DMS79 (cell line): Measurements from ENCODE around the gene ARL14.

Experiments used
- DNase-seq: peaks from one replicate; lab custom pipeline; 2025; lab: John Stamatoyannopoulos, UW

The ARL14 gene

DNA sequence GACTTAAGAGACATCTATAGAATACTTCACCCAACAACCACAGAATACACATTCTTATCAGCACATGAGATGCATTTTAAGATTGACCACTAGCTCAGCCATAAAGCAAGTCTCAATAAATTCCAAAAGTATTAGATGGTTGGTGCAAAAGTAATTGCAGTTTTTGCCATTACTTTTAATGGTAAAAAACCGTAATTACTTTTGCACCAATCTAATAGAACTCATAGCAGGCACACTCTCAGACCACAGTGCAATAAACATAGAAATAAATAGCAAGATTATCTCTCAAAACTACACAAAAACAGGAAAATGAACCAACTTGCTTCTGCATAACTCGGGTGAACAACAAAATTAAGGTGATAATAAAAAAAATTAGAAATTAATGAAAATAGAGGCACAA is 45.4 kb downstream of the ARL14 start:
- DNase-seq = no peak

DNA sequence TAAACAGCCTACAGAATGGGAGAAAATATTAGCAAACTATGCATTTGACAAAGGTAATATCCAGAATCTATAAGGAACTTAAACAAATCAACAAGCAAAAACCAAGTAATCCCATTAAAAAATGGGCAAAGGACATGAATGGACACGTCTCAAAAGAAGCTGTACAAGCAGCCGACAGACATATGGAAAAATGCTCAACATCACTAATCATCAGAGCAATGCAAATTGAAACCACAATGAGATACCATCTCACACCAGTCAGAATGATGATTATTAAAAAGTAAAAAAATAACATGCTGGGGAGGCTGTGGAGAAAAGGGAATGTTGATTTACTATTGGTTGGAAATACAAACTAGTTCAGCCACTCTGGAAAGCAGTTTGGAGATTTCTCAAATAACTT is 48.4 kb downstream of the ARL14 start:
- no peak for DNase-seq
